LoVo (cell line): Measurements from ENCODE around the gene ZNF281.

Experiments used
- DNase-seq: peaks from one replicate; pipeline ENCODE4 v3.0.0-alpha.2; 2016; ENCODE audit warnings: low spot score

The ZNF281 gene

GRCh38 chr1:200391747-200392146 is 18.1 kb downstream of the ZNF281 start:
- no peak for DNase-seq

- no peak for DNase-seq
Observed at GRCh38 chr1:200388791-200389190, 21.0 kb downstream of the ZNF281 start.

GRCh38 chr1:200386416-200386815 is 23.4 kb downstream of the ZNF281 start:
- DNase-seq: no peak

- DNase-seq: no peak
Observed at GRCh38 chr1:200384818-200385390, 24.9 kb downstream of the ZNF281 start.

- no peak for DNase-seq
Observed at GRCh38 chr1:200381256-200381984, 28.4 kb downstream of the ZNF281 start.

- DNase-seq: no peak
Observed at GRCh38 chr1:200380589-200381021, 29.2 kb downstream of the ZNF281 start.

GRCh38 chr1:200379940-200380588 is 29.8 kb downstream of the ZNF281 start:
- DNase-seq: no peak

GRCh38 chr1:200379432-200379757 is 30.4 kb downstream of the ZNF281 start:
- peak; percentile 11 for DNase-seq

- no peak for DNase-seq
Observed at GRCh38 chr1:200378096-200378495, 31.7 kb downstream of the ZNF281 start.

GRCh38 chr1:200376528-200376927 is 33.3 kb downstream of the ZNF281 start:
- peak; percentile 35 for DNase-seq

- no peak for DNase-seq
Observed at GRCh38 chr1:200374569-200375295, 35.1 kb downstream of the ZNF281 start.

GRCh38 chr1:200373811-200374231 is 36.0 kb downstream of the ZNF281 start:
- no peak for DNase-seq

GRCh38 chr1:200372885-200373181 is 37.0 kb downstream of the ZNF281 start:
- DNase-seq: no peak

GRCh38 chr1:200372095-200372884 is 37.5 kb downstream of the ZNF281 start:
- peak; percentile 60 for DNase-seq

- DNase-seq: no peak
Observed at GRCh38 chr1:200369706-200370105, 40.1 kb downstream of the ZNF281 start.

- no peak for DNase-seq
Observed at GRCh38 chr1:200369131-200369530, 40.7 kb downstream of the ZNF281 start.

- no peak for DNase-seq
Observed at GRCh38 chr1:200368556-200368955, 41.3 kb downstream of the ZNF281 start.

GRCh38 chr1:200367841-200368534 is 41.8 kb downstream of the ZNF281 start:
- DNase-seq: no peak

GRCh38 chr1:200366577-200367253 is 43.1 kb downstream of the ZNF281 start:
- DNase-seq: no peak

GRCh38 chr1:200365897-200366426 is 43.9 kb downstream of the ZNF281 start:
- no peak for DNase-seq

GRCh38 chr1:200364831-200365230 is 45.0 kb downstream of the ZNF281 start:
- DNase-seq: no peak
